ENCODE measurements around the gene EPHA3. TPM values are rescaled to one million over a fixed set of nuclear protein-coding genes. Genes with fewer than 3 reads are reported as not detected.

EPHA3 gene
- total RNA-seq, 1 donor from 2014 or later = 15.3 TPM

DNA sequence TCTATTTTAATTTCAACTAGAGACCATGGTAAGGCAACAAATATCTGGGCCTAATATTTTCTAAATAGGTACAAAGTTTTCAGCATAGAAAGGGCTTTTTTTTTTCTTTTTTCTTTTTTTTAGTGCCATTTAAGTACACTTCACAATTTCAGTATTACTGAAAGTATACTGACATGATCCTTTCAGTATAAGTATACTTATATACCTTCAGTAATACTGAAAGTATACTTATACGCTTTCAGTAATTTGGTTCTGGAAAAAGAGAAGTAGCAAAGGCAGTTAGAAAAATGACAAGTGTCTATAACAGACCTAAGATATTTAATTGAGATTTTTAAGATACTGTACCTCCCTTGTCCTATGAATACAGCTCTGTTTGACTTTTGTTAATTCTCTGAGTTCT is 339.2 kb downstream of the EPHA3 start:
- no peak for DNase-seq (ENCODE audit: low spot score)

DNA sequence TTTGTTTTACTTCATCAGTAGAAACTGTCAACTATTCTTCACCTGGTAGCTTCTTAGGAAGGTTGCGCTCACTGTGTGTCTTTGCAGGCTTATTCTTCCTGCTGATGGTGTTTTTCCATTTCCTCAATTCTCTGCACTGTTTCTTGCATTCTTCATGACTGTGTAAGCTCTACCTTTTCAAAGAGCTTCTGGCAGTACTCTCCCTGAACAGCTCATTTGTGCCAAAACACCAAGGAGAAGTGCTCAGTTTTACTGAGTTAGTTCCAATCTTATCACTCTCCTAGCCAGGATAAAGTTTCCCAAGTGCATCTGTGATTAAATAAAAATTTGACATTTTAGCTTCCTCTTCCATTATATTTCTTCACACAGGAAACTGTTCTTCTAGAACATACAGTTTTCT is 339.8 kb downstream of the EPHA3 start:
- DNase-seq (ENCODE audit: low spot score) = no peak

DNA sequence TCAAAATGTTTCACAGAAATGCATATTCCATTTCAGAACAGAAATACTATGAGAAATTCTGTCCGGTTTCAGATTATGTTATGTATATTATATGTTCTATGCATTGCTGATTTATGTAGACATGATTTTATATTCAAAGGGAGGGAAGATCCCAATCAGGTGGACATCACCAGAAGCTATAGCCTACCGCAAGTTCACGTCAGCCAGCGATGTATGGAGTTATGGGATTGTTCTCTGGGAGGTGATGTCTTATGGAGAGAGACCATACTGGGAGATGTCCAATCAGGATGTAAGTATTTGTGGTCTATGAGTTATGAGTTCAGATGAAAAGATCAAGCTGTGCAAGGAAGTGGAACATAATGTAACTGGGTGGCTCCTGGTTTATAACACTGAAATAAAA is 341.7 kb downstream of the EPHA3 start:
- no peak for DNase-seq (ENCODE audit: low spot score)

DNA sequence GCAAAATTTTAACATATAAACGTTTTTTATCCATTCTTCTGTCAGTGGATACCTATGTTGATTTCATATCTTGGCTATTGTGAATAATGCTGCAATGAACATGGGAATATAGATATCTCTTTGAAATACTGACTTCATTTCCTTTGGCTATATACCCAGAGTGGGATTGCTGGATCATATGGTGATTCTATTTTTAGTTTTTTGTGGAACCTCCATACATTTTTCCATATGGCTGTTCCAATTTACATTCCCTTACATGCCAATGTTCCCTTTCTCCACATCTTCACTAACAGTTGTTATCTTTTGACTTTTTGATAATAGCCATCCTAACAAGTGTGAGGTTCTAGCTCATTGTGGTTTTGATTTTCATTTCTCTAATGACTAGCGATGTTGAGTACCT is 344.6 kb downstream of the EPHA3 start:
- no peak for DNase-seq (ENCODE audit: low spot score)

DNA sequence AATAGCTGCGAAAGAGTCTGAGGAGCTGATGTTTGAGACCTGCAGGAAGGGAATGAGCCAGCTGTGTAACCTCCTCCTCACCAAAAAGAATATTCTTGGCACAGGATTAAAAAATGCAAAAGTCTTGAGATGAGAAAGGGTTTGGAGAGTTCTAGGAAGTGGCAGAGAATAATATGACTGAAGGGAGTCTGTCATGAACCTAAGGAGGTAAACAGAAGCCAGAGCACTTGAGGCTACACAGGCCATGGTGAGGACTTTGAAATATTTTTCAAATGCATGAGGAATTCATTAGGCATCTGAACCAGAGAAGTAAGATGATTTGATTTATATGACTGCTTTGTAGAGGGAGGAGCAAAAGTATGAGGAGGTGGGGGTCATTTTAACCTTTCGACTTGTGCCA is 347.8 kb downstream of the EPHA3 start:
- no peak for DNase-seq (ENCODE audit: low spot score)

DNA sequence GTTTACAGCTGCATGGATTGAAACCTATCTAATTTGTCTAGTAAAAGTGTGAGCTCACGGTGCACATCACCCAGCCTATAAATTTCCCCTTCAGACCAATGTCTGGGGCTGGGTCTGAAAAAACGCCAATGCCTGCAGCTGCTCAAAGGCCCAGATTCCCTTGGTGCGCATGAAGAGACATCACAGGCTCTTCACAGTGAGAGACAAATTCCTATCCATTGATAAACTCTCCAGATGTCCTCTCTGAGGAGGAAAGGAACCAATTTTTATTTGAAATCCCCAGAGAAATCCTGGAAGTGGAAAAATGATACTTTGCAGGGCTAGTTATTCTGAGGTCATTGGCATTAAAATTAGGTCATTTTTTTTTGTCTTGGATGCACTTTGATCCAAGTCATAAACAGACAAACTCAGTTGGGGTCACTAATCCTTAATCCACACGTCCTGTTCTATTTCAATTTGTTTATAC is 360.5 kb downstream of the EPHA3 start:
- DNase-seq (ENCODE audit: low spot score) = peak; percentile 25

DNA sequence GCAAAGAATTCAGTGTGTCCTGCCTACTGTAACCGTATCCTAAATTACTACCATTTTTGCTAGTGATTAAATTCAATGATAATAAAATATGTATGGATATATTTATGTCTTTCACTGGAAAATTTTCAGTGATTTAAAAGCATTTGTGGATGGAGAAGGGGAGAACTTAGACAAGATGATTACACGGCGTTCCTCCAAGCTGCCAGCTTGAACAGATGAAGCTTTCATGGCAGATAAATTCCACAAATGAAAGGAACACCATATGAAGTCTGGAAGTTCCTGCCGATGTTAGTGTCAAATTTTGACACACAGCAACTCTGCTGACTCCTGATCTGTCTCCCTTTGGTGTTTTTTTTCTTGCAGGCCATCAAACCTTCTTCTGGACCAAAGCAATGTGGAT is 364.7 kb downstream of the EPHA3 start:
- DNase-seq (ENCODE audit: low spot score) = no peak

DNA sequence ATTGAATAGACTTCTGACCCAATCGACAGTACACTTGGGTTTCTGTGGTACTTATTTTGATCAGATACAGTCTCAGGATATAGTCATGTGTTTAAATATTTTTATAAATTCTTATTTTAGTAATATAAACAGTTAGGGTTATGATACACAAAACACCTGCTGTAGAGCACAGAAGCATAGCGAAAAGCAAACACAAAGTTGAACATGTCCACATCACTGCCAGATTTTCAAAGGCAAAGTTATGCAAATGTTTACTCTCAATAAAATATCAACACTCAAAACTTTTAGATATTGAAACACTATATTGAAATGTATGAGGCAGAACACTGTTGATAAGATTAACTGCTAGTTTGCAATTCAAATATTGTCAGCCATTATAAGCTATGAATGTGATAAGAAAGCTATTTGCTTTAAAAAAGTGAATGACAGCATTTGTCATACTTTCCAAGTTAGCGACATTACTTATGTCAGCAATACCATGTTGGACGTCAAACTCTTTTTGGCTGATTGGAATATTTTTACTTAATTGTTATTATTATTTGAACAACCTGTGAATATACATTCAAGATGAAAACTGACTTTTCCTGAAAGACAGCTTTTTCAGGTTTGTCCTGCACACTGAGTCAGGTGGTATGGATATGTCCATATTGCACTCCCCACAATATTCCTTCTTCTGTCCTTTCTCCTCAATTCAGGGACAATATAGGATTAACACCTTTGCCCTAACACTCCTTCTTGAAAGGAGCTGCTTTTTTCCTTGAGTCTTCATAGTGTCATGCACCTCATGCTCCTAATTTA is 367.1 kb downstream of the EPHA3 start:
- no peak for DNase-seq (ENCODE audit: low spot score)

DNA sequence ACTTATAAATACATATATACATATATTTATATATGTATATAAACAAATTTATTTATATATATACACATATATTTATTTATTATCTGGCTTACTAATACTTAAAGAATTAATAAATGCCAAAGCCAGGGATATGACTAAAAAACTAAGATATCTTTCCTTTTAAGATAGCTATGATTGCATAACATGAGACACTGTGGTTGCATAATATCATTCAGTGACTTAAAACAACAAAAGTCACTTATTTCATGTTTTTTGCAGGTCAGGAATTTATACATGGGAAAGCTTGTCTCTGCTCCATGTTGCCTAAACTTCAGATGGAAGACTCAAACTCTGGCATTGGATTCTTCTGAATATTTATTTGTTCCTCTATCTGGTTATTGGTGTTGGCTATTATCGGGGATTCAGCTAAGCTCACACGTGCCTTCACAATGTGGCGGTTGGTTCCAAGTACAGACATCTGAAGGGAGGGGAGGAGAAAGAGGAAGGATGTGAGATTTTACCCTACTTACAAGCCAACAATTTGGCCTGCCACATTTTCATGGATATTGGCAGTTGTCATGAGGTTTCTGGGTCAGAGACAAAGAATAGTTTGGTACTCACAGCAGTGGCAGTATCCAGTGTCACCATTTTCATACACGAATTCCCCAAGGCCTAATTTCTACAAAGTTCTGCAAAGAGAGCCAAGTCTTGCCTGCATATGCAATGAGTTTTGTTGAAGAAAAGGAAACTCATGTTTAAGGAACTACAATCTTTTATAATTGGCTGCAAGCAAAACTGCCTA is 381.6 kb downstream of the EPHA3 start:
- no peak for DNase-seq (ENCODE audit: low spot score)

DNA sequence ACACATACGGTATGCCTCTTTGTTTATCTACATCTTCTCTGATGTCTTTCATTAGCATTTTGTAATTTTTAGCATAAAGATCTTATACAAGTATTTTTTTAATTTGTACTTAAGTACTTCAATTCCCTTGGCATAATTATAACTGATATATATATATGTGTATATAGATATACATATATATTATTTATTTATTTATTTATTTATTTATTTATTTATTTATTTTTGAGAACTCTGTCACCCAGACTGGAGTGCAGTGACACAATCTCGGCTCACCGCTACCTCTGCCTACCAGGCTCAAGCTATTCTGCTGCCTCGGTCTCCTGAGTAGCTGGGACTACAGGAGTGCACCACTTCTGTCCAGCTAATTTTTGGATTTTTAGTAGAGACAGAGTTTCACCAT is 382.7 kb downstream of the EPHA3 start:
- DNase-seq (ENCODE audit: low spot score) = no peak

DNA sequence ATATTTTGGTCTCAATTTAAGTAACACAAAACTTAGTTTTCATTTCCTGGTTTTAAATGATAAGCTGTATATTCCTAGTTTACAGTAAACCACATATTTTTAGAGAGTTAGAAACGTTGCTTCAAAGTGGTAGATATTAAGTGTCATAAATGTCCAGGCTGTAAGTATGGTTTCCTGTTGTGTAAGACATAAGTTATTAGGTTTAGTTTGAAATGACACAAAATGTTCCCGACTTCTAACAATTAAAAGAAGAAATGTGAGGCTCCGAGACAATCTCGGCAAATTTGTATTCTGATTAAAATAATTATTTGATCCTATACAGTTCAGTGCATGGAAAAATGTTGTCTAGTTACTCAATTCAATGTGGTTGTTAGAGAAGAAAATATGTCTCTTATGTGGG is 387.3 kb downstream of the EPHA3 start:
- DNase-seq (ENCODE audit: low spot score) = no peak

DNA sequence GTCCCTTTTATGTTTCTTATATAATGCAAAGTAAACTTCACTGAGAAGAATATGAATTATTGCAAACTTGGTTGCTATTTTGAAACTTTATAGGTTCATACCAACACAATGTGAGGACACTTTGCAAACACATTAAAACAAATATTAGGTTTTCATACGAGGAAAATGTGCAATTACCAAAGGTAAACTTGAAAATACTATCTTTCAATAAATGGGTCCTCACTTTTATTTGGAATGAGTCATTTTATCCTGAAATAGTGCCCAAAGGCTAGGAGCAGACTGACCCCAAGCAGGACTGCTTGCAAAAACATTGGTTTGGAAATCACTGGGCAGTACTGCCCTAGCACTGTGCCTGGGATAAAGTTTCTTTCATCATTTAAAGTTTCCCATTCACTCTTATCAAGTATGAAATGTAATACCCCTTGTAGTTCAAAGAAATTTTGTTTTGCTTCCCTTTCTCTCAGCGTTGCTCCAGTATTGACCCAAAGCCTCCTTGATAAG is 396.5 kb downstream of the EPHA3 start:
- DNase-seq (ENCODE audit: low spot score) = no peak

DNA sequence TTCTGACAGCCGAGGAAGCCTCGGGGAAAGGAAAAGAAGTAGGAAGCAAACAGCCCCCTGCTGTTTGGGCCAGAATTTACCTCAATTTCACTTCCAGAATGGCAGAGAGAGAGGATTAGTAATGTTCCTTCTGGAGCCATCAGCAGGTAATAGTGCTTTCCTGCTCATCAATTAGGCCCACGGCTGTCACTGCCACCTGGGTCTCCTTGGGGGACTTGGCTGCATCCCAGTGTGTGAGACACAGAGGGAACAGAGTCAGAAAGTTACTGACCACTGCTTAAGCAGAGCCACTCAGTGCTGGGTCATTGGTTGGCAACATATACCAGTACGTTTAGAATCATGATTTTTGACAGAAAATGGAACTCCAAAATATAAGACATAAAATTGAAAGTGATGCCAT is 397.0 kb downstream of the EPHA3 start:
- DNase-seq (ENCODE audit: low spot score) = no peak

DNA sequence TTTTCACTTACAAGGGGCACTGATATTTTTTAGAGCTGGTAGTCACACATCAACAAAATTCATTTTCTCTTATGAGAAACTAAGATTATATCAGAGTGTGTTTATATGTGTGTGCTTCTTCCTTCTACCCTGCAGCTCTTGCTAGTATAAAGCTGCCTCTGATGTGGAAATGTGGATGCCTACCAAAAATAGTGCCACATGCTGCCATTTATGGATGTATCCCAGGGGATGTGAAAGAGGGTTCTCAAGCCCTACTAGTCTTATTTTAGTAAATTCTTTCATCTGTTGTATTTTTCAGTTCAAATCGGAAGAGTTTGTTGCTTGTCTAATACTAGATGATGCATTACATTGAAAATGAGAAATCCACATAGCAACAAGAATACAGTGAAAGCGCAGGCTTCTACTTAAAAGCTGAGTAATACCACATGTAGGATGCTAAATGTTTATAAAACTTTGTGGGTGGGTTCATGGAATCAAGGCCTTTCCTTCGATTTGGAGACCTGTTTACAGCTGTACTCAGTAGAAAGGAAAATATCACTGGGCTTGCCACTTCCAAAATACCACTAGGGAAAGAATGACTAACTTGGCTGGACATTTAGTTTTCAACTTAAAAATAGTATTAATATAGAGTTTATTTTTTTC is 399.2 kb downstream of the EPHA3 start:
- DNase-seq (ENCODE audit: low spot score) = no peak

DNA sequence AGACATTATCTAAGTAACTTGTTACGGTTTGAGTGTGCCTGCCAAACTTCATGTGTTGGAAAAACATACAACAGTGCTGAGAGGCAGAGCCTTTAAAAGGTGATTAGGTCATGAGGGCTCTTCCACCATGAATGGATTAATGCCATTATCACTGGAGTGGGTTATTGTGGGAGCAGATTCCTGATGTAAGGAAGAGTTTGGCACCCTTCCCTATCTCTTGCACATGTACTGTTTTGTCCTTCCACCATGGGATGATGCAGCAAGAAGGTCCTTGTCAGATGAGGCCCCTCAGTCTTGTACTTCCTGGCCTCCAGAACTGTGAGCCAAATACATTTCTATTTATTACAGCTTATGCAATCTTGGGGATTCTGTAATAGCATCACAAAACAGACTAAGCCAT is 413.9 kb downstream of the EPHA3 start:
- DNase-seq (ENCODE audit: low spot score) = no peak

DNA sequence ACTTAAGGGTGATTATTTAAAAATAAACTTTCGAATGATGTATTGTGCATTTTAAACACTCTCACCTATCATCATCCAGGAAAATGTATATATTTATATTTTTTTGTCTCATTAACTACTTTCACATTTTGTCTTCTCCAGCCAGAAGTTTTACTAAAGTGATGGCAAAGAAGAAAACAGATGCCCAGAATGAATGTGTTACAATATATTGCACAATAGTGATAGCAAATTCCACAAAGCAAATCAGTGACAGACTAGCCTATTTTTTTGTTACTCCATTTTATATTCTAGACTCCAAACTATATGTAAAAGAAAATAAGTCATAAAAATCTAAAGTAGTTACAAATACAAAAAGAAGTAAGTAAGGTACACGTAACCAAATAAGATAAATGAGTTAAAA is 414.7 kb downstream of the EPHA3 start:
- DNase-seq (ENCODE audit: low spot score) = no peak

DNA sequence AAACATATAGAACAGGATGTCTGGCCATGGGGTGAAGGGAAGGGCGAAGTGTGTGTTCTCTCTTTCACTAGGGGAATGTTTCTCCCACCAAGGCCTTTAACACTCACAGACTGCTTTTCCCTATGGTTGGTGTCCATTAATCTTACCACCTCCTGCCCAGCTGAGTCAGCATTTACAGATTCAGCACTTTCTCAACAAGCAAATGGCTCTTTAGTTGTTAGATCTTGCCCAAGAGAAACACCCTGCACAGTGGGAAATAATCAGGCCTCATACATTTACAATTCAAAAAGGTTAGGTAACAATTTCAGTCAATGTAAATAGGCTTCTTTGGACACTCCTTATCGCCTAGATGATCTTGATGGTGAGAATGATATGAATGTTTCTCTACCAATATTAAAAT is 418.2 kb downstream of the EPHA3 start:
- DNase-seq (ENCODE audit: low spot score) = no peak

DNA sequence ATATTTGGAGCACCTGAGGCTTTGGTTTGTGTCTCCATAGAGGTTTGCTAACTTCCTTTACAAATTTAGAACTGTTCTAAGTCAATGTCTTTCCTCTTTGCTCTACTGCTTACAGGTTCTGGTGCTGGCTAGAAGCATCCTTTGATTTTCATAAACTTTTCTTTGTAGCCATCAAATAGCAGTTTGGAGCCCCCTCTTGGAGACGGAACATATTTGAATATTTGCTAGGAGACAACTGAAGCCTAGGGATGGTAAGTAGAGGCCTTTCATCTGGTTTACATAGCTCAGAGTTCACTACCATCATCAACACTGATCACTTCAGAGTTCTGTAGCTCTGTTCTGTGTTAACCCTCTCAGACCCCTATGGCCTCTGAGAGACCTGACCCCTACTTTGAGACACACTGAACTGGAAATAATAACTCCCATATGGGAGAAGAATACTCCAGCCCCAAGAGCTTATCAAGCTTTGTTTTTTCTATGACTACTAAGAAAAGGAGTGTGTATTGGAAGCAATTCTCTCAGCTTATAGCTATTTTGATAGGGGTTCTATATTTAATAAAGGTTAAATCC is 420.4 kb downstream of the EPHA3 start:
- no peak for DNase-seq (ENCODE audit: low spot score)
